GM21423 (cell line): ENCODE results near the gene EMILIN1.
"Not testable (repeated sequence)": the region's sequence is repeated elsewhere in the genome, so short reads cannot be mapped to it uniquely, and the experiment has no call there.

Experiments used
- ATAC-seq: cut with Tn5 transposase; IDR thresholded peaks from one replicate; pipeline ENCODE4 v1.9.1; 2021; ENCODE audit warnings: mild to moderate bottlenecking, moderate library complexity; ENCODE audit not compliant: unreplicated experiment

The EMILIN1 gene

GRCh38 chr2:27119330-27119670 lies 40.9 kb downstream of the EMILIN1 start:
- not testable (repeated sequence) for ATAC-seq

- ATAC-seq = no peak
These were observed 43.5 kb downstream of the EMILIN1 start for GRCh38 chr2:27121906-27122305.

- no peak for ATAC-seq
These were observed 44.4 kb downstream of the EMILIN1 start for GRCh38 chr2:27122791-27123190.

DNA sequence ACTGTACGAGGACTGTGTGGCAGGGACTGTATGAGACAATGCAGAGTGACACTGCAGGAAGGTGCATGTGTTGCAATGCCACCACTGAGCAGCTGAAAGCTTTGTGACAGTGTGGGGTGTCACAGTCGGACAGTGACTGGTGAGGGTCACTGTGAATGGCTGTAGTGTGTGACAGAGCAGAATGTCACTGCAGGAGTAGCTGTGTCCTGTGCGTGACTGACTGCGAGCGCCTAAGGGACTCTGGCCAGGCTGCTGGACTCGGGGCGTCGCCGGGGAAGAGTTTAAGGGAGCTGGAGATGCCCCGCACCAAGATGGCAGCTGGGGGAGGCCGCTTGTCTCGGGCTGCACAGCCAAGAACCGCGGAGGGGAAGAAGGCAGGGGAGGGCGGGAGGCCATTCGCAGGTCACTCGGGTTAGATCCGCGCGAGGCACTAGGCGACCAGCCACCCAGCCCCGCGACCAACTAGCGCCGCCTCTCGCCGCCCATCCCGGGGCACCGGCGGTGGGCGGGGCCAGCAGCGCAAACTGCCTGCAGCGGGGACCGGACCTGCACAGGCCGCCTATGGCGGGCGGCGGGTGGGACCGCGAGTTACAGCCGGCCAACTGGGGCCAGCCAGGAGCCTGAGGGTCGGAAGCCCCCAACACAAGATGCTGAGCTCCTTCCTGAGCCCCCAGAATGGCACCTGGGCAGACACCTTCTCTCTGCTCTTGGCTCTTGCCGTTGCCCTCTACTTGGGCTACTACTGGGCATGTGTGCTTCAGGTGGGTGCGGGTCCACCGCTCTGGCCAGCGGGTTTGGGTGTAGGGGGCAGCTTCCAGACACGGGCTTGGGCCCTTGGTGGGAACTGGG lies 45.1 kb downstream of the EMILIN1 start, which contains the start of gene ABHD1:
TSS of gene ABHD1 (plus strand) at position 514 of the 849 bp plus-strand sequence. CDS start at position 648, 134 bp downstream.
- no peak for ATAC-seq

- no peak for ATAC-seq
These were observed 46.7 kb downstream of the EMILIN1 start for GRCh38 chr2:27125104-27125503.

- no peak for ATAC-seq
These were observed 47.9 kb downstream of the EMILIN1 start for GRCh38 chr2:27126252-27126710.

GRCh38 chr2:27127883-27128667 lies 49.7 kb downstream of the EMILIN1 start:
- no peak for ATAC-seq

DNA sequence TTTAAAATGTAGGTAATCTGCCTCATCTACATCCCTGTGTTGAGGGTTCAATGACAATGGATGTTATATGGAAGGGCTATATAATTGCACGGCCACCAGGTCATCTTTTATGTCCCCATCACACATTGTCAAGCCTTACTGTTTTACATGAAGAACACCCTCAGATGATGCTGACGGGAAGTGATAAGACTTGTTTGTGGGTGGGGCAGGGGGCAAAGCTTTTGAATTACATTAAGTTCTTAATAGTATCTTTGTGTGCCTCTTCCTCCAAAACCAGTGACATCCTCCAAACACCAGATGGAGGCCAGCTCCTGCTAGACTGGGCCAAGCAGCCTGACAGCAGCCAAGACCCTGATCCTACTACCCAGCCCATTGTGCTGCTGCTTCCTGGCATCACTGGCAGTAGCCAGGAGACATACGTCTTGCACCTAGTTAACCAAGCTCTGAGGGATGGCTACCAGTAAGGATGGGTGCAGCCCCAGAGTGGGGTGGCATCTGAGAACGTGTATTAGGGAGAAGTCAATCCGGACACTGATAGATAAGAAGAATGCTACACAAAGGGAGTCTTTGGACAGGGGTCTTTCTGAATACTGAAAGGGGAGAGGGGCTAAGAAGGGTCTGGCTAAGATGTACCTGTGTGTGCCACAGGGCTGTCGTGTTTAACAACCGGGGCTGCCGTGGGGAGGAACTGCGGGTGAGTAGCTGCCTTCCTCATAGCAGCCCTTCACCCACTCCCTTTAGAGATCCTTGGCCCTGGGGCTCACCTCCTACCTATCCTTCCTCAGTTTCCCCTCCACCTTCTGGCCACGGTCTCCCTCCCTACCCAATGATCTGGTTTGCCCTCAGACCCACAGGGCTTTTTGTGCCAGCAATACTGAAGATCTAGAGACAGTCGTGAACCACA lies 50.5 kb downstream of the EMILIN1 start:
- no peak for ATAC-seq

DNA sequence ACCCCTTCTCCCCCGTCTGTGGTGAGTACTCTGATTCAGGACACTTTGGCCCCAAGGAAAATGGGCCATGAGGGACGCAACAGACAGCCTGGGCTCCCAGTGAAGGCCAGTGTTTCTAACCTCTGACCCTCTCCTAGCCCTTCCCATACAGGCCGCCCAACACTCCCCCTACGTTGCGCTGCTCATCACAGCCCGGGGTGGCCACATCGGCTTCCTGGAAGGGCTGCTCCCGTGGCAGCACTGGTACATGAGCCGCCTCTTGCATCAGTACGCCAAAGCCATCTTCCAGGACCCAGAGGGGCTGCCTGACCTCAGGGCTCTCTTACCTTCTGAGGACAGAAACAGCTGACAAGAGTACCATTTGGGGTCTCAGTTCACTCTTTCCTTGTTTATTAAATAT lies 52.0 kb downstream of the EMILIN1 start:
- ATAC-seq = no peak

DNA sequence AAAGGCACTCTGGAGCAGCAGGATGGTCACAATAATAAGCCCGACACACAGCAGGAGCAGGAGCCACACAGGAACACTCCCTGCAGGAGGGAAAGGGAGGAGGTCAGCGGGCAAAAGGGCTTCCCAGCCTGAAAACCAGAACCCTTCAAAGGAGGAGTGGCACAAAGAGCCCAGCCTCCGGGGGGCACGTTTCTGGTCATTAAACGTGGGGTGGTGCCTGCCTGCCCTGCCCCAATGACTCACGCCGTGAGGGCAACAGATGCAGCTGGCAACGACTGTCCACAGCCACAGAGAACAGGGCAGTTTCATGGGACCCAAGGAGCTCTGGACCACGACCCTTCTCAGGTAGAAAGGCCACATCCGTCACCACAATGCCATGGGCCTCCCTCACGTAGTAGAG lies 53.0 kb downstream of the EMILIN1 start:
- ATAC-seq = no peak

- ATAC-seq = no peak
These were observed 54.9 kb downstream of the EMILIN1 start for GRCh38 chr2:27133195-27133875.

DNA sequence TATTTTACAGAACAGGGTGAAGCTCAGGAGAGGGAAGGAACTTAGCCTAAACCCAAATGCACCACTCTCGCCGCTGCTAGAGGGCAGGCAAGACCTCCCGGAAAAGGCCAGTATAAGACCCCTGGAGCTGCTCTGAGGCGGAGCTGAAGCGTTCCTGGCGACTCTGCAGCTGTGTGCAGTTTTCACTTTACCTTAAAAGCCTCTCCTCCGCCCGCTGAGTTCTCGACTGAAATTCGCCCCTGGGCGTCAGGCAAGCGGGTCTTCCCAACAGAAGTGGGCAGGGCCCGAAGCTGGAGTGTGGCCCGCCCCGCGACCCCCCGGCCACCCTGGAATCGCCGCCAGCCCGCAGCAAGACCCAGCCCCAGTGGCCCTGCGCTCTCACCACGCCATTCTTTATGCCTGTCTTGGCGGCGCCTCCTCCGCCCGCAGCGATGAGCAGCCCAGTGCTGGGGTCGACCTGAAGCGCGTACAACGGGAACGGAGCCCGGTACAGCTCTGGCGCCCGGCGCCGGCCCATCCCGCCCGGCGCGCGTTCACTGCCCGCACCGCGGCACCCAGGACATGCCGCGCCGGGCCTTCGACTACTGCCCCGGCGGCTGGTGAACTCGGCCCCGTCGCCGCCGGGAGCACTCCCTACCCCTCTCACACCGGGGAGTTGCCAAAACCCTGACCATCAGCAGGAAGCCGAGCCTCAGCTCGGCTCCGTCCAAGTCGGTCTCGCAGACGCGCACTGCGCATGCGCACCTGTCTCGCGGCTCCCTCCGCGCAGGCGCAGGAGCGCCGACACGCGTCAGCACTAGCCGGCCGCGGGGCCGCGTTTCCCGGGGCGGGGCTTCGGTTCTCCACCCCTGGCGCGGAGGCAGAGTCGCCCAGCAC lies 55.7 kb downstream of the EMILIN1 start, which contains the start of gene PREB:
TSS of gene PREB (minus strand) at position 732 of the 876 bp plus-strand sequence. CDS start at position 517, 215 bp downstream.
- ATAC-seq = peak; percentile 87

- no peak for ATAC-seq
These were observed 56.5 kb downstream of the EMILIN1 start for GRCh38 chr2:27134781-27135477.

DNA sequence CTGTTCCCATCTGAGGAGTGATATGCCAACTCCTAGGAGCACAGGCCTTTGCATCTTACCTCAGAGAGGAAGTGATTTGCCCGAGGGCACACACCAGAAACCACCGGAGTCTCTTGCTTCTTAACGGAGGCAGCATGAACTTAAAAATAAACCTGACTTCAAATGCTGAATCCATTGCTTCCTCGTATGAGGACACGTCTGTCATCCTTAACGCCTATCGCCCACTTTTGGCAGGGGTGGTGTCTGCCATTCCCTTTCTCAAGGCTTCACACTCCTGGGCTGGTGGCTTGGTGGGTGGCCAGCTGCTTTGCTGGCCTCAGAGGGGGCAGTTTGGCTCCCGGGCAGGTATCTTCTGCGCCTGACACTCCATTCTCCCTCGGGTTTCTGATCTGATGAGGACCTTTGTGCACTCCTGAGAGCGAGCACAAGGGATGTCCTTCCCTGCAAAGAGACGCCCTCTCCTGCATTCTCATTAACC lies 57.1 kb downstream of the EMILIN1 start:
- no peak for ATAC-seq
